Measurements from ENCODE around the gene NECTIN1.

NECTIN1 gene

GRCh38 chr11:119728211-119728626, 781 bp downstream of the NECTIN1 start:
- H3K27ac ChIP-seq (replicated peaks) = peak overlapping the region; percentile 58
- peak overlapping the region; percentile 77 for H3K4me3 ChIP-seq (replicated peaks; ENCODE audit: insufficient read depth, low read length)
- no peaks in the 10 kb centered on the region for H3K27me3 ChIP-seq (ENCODE audit: insufficient read depth, poor library complexity, severe bottlenecking)
- TF ChIP-seq SPI1 (IDR thresholded peaks at IDR 0.05; ENCODE audit: borderline replicate concordance, low read depth) (no peak), POLR2AphosphoS5 (IDR thresholded peaks at IDR 0.05; ENCODE audit: low read depth) (no peak), GABPA (IDR thresholded peaks at IDR 0.05; ENCODE audit: low read depth) (no peak), CTCF (IDR thresholded peaks at IDR 0.05; ENCODE audit: insufficient read depth, low read length) (no peak), REST (IDR thresholded peaks at IDR 0.05; ENCODE audit: insufficient replicate concordance, low read depth) (no peak)
- no peak for DNase-seq (ENCODE audit: low read depth in 1 of 2, low spot score in 1 of 2)

GRCh38 chr11:119727523-119728151, 1.4 kb downstream of the NECTIN1 start:
- DNase-seq (ENCODE audit: low read depth in 1 of 2, low spot score in 1 of 2) = no peak
- H3K27me3 ChIP-seq (ENCODE audit: insufficient read depth, poor library complexity, severe bottlenecking) = no peaks in the 10 kb centered on the region
- TF ChIP-seq SPI1 (IDR thresholded peaks at IDR 0.05; ENCODE audit: borderline replicate concordance, low read depth) (no peak), GABPA (IDR thresholded peaks at IDR 0.05; ENCODE audit: low read depth) (no peak), CTCF (IDR thresholded peaks at IDR 0.05; ENCODE audit: insufficient read depth, low read length) (no peak), POLR2AphosphoS5 (IDR thresholded peaks at IDR 0.05; ENCODE audit: low read depth) (no peak; the same call in 1 of the 2 replicates), REST (IDR thresholded peaks at IDR 0.05; ENCODE audit: insufficient replicate concordance, low read depth) (no peak)
- H3K4me3 ChIP-seq (replicated peaks; ENCODE audit: insufficient read depth, low read length) = peak overlapping the region; percentile 77
- H3K27ac ChIP-seq (replicated peaks) = peak overlapping the region; percentile 58

- Histone ChIP-seq H3K27ac (replicated peaks) (peak overlapping the region; percentile 58), H3K27me3 (ENCODE audit: insufficient read depth, poor library complexity, severe bottlenecking) (no peaks in the 10 kb centered on the region), H3K4me3 (replicated peaks; ENCODE audit: insufficient read depth, low read length) (peak overlapping the region; percentile 77)
- TF ChIP-seq POLR2AphosphoS5 (IDR thresholded peaks at IDR 0.05; ENCODE audit: low read depth) = no peak
- no peak for TF ChIP-seq CTCF (IDR thresholded peaks at IDR 0.05; ENCODE audit: insufficient read depth, low read length)
- no peak for TF ChIP-seq SPI1 (IDR thresholded peaks at IDR 0.05; ENCODE audit: borderline replicate concordance, low read depth)
- TF ChIP-seq REST (IDR thresholded peaks at IDR 0.05; ENCODE audit: insufficient replicate concordance, low read depth) = no peak
- no peak for TF ChIP-seq GABPA (IDR thresholded peaks at IDR 0.05; ENCODE audit: low read depth)
- no peak for DNase-seq (ENCODE audit: low read depth in 1 of 2, low spot score in 1 of 2)
These were observed 2.1 kb downstream of the NECTIN1 start for GRCh38 chr11:119726585-119727522.
